Trophoblast cell (in vitro differentiated cells and primary cell): ENCODE results near the gene PXDN.

ENCODE experiments used
- DNase-seq, 2 donors: peaks; one replicate each; pipeline ENCODE4 v3.0.0-alpha.2; 2016
- H2AFZ ChIP-seq: 2 replicates; pipeline ENCODE4 v1.6.1; 2013; ENCODE audit warnings: low read length, moderate library complexity, mild to moderate bottlenecking; ENCODE audit not compliant: insufficient read depth, poor library complexity
- H2AK5ac ChIP-seq: 2 replicates; pipeline ENCODE4 v1.6.1; 2013; ENCODE audit warnings: mild to moderate bottlenecking, low read length
- H2BK120ac ChIP-seq: 2 replicates; pipeline ENCODE4 v1.6.1; 2013; ENCODE audit warnings: low read length, mild to moderate bottlenecking, moderate library complexity; ENCODE audit not compliant: insufficient read depth, poor library complexity
- H2BK12ac ChIP-seq: 2 replicates; pipeline ENCODE4 v1.6.1; 2013; ENCODE audit warnings: mild to moderate bottlenecking, low read length, moderate library complexity
- H2BK5ac ChIP-seq: 2 replicates; pipeline ENCODE4 v1.6.1; 2013; ENCODE audit warnings: low read length, low read depth, moderate library complexity, mild to moderate bottlenecking; ENCODE audit not compliant: poor library complexity
- H3K14ac ChIP-seq: 2 replicates; pipeline ENCODE4 v1.6.1; 2013; ENCODE audit warnings: mild to moderate bottlenecking, low read length
- H3K18ac ChIP-seq: 2 replicates; pipeline ENCODE4 v1.6.1; 2013; ENCODE audit warnings: mild to moderate bottlenecking, low read length
- H3K23ac ChIP-seq: 2 replicates; pipeline ENCODE4 v1.6.1; 2013; ENCODE audit warnings: low read length
- H3K27ac ChIP-seq: 2 replicates; pipeline ENCODE4 v1.5.1; 2013; ENCODE audit warnings: low read depth, mild to moderate bottlenecking, inconsistent platforms, low read length, moderate library complexity
- H3K27me3 ChIP-seq: 2 replicates; pipeline ENCODE4 v1.6.1; 2013; ENCODE audit warnings: inconsistent platforms, mild to moderate bottlenecking, low read length, moderate library complexity; ENCODE audit not compliant: insufficient read depth
- H3K36me3 ChIP-seq, 2 experiments: 1 replicate in 1 of 2; 2 replicates in 1 of 2; pipeline ENCODE4 v1.6.1; 2013; ENCODE audit warnings: low read length in 2 of 2, mild to moderate bottlenecking in 2 of 2, moderate library complexity in 1 of 2; ENCODE audit not compliant: insufficient read depth in 2 of 2, control insufficient read depth in 1 of 2
- H3K4ac ChIP-seq: 2 replicates; pipeline ENCODE4 v1.6.1; 2013; ENCODE audit warnings: low read depth, mild to moderate bottlenecking, low read length, moderate library complexity
- H3K4me1 ChIP-seq, 2 experiments: 1 replicate in 1 of 2; 2 replicates in 1 of 2; pipeline ENCODE4 v1.6.1; 2013; ENCODE audit warnings: low read length in 2 of 2, mild to moderate bottlenecking in 2 of 2, moderate library complexity in 1 of 2; ENCODE audit not compliant: insufficient read depth in 2 of 2, control insufficient read depth in 1 of 2
- H3K4me2 ChIP-seq: 2 replicates; pipeline ENCODE4 v1.6.1; 2013; ENCODE audit warnings: inconsistent platforms, mild to moderate bottlenecking, low read length, moderate library complexity
- H3K4me3 ChIP-seq: 2 replicates; pipeline ENCODE4 v1.5.1; 2013; ENCODE audit warnings: mild to moderate bottlenecking, low read depth, low read length, inconsistent platforms
- H3K79me1 ChIP-seq: one replicate; pipeline ENCODE4 v1.6.1; 2013; ENCODE audit warnings: low read length
- H3K79me2 ChIP-seq: 2 replicates; pipeline ENCODE4 v1.6.1; 2013; ENCODE audit warnings: low read length, mild to moderate bottlenecking; ENCODE audit not compliant: control insufficient read depth, insufficient read depth, poor library complexity
- H3K9ac ChIP-seq: 2 replicates; pipeline ENCODE4 v1.6.1; 2013; ENCODE audit warnings: mild to moderate bottlenecking, low read length
- H3K9me3 ChIP-seq: 2 replicates; pipeline ENCODE4 v1.6.1; 2013; ENCODE audit warnings: low read depth, mild to moderate bottlenecking, control low read depth, inconsistent platforms, low read length; ENCODE audit not compliant: insufficient read depth
- H4K12ac ChIP-seq: 2 replicates; pipeline ENCODE4 v1.6.1; 2013; ENCODE audit warnings: low read depth, mild to moderate bottlenecking, low read length, moderate library complexity
- H4K8ac ChIP-seq: 2 replicates; pipeline ENCODE4 v1.6.1; 2013; ENCODE audit warnings: low read depth, mild to moderate bottlenecking, low read length, moderate library complexity
- H4K91ac ChIP-seq: one replicate; pipeline ENCODE4 v1.6.1; 2013; ENCODE audit warnings: low read depth, mild to moderate bottlenecking, low read length, moderate library complexity
- WGBS: extraction: QIAGEN DNeasy Blood & Tissue Kit; methylation state at CpG from one replicate; pipeline ENCODE4 v1.1.7; 2013; ENCODE audit warnings: missing lambda C conversion rate; ENCODE audit not compliant: insufficient read length, insufficient coverage; ENCODE audit errors: extremely low coverage; 5-methylcytosine and 5-hydroxymethylcytosine counted together

PXDN gene

DNA sequence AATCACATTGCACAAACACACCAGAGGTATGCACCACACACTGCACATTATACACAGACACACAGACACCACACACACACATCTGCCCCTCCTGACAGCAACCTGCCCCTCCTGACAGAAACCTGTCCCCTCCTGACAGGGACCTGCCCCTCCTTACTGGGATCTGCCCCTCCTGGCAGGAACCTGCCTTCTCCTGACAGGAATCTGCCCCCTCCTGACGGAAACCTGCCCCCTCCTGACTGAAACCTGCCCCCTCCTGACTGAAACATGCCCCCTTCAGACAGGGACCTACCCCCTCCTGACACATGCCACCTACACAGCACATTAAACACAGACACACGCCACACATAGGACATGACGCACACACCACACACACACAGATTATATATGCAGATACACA, 88.9 kb downstream of the PXDN start:
- no peak overlapping the region for H4K12ac ChIP-seq
- DNase-seq, result no peak
- no peak overlapping the region for H3K23ac ChIP-seq
- no peak overlapping the region for H2BK12ac ChIP-seq
- peak overlapping the region; percentile 13 for H3K4me3 ChIP-seq
- no peak overlapping the region for H4K91ac ChIP-seq
- H3K9ac ChIP-seq, result no peak overlapping the region
- H2BK120ac ChIP-seq, result no peak overlapping the region
- no peak overlapping the region for H4K8ac ChIP-seq
- WGBS, result no CpG with 5 or more reads among the region's 3 CpGs
- H3K4ac ChIP-seq, result no peak overlapping the region
- no peaks in the 10 kb centered on the region for H3K79me2 ChIP-seq
- peaks cover 15 to 18% of the 10 kb centered on the region in 2 experiments for H3K4me1 ChIP-seq
- H2AFZ ChIP-seq, result no peak overlapping the region
- H3K36me3 ChIP-seq, result peaks cover 40 to 51% of the 10 kb centered on the region in 2 experiments
- H3K79me1 ChIP-seq, result no peaks in the 10 kb centered on the region
- no peak overlapping the region for H2BK5ac ChIP-seq
- H3K27ac ChIP-seq, result no peak overlapping the region
- H3K18ac ChIP-seq, result no peak overlapping the region
- no peak overlapping the region for H3K4me2 ChIP-seq
- H3K14ac ChIP-seq, result no peak overlapping the region
- no peaks in the 10 kb centered on the region for H3K9me3 ChIP-seq
- no peaks in the 10 kb centered on the region for H3K27me3 ChIP-seq
- H2AK5ac ChIP-seq, result no peak overlapping the region

DNA sequence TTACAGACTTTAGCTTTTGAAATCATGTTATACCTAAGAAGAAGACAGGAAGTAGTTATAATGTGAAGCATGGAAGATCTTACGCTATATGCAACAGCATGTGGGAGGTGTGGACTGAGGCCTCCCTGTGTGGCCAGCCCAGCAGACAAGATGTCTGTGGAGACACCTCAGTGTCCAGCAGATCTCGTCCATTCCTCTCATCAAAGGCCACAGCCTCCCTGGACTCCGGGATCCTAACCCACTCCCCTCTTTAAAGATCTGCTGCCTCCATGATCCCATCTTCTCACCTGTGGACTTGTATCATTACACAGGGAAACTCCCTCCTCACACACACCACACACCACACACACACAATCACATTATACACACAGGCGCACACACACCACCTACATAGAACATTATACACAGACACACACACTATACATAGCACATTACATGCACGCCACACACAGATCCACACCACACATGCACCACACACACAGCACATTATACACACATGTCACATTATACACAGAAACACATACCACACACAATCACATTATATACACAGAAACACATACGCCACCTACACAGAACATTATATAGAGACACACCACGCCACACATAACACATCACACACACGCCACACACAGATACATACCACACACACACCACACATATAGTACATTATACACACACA, 89.5 kb downstream of the PXDN start:
- Histone ChIP-seq H2BK120ac (no peak overlapping the region), H4K91ac (no peak overlapping the region), H3K14ac (no peak overlapping the region), H4K8ac (no peak overlapping the region), H3K23ac (no peak overlapping the region), H2AFZ (no peak overlapping the region), H3K79me1 (no peaks in the 10 kb centered on the region), H3K4me1 (peaks cover 15 to 18% of the 10 kb centered on the region in 2 experiments), H2BK5ac (no peak overlapping the region), H3K27me3 (no peaks in the 10 kb centered on the region), H3K4me3 (no peak overlapping the region), H3K36me3 (peaks cover 40 to 51% of the 10 kb centered on the region in 2 experiments), H4K12ac (no peak overlapping the region), H2AK5ac (no peak overlapping the region), H2BK12ac (no peak overlapping the region), H3K4me2 (no peak overlapping the region), H3K79me2 (no peaks in the 10 kb centered on the region), H3K4ac (no peak overlapping the region), H3K27ac (no peak overlapping the region), H3K9ac (no peak overlapping the region), H3K18ac (no peak overlapping the region), H3K9me3 (no peaks in the 10 kb centered on the region)
- 100% methylated on average over 3 of the region's 8 CpGs for WGBS
- peak in 1 of 2 donors; percentile 17 for DNase-seq

DNA sequence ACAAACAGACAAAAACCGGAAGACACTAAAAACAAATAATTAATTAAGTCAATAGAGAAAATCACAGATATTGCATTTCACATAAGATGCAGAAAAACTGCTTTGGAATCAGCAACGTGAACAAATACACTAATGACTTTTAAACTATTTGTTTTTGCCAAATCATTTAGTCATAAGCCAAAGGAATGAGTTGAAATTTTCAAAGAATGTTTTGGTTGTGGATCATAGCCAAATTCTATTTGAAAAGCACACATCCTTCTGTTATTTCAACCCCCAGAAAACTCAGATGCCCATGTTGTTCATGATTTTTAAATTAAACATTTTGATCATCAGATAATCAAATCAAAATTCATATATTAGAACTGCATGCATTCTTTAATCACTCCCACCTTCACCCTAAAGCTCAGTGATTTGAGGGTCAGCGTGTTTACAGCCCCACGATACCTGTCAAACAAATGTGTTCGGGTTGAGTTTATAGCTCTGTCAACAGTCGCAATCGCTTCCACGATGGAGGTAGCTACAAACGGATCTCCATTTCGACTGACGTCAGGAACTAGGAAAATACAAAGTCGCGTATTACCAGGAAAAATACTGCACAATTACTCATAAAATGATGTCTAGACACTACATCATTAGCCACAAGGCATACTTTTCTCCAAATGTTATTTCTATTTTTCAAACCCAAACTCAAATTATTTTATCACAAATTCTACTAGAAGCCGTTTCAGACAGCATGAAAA, 90.2 kb downstream of the PXDN start:
- Histone ChIP-seq H3K27me3 (no peaks in the 10 kb centered on the region), H3K4me3 (no peak overlapping the region), H3K23ac (no peak overlapping the region), H4K8ac (no peak overlapping the region), H3K79me1 (no peaks in the 10 kb centered on the region), H3K79me2 (no peaks in the 10 kb centered on the region), H2BK12ac (no peak overlapping the region), H3K4me2 (no peak overlapping the region), H2AFZ (no peak overlapping the region), H2BK5ac (no peak overlapping the region), H3K9me3 (peaks cover 1% of the 10 kb centered on the region), H2BK120ac (no peak overlapping the region), H3K9ac (no peak overlapping the region), H4K91ac (no peak overlapping the region), H4K12ac (no peak overlapping the region), H3K18ac (no peak overlapping the region), H3K4me1 (peaks cover 15 to 18% of the 10 kb centered on the region in 2 experiments), H3K14ac (no peak overlapping the region), H3K27ac (no peak overlapping the region), H2AK5ac (no peak overlapping the region), H3K36me3 (peaks cover 45 to 56% of the 10 kb centered on the region in 2 experiments), H3K4ac (no peak overlapping the region)
- whole genome bisulfite sequencing, result 100% methylated on average over 1 of the region's 14 CpGs
- peak in 1 of 2 donors; percentile 46 for DNase-seq

DNA sequence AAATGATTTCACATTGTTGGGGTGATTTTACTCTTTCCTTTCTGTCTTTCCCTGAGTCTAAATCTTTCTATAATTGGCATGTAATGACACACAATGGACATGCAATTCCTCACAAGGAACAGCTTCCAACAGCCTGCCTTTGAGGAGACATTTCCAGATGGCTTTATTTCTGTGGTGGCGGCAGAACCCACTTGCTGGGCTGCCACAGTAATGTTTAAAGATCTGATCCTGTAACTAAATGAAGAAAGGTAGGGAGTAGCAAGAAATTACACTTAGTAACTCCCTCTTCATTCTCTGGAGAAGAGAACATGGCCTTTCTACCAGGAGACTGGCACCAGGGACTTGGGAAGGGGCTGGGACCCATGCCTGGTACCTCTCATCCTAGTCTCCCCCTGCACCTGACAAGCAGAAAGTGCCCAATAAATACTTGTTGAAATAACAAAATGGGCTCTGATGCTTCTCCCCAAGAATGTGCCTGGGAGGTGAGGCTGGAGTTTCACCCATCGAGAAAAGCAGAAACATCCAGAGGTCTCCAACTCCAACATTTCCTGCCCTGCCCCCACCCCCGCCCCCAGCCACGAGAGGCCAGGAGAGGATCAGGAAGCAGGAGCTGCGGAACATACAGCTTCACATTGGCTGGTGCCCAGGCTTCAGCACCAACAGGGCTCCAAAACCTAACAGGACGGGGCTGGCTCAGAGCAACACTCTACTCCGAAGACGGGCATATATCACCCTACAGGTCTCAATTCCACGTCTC, 92.1 kb downstream of the PXDN start:
- Histone ChIP-seq H3K14ac (no peak overlapping the region), H4K8ac (no peak overlapping the region), H3K4ac (no peak overlapping the region), H3K18ac (no peak overlapping the region), H2AK5ac (no peak overlapping the region), H4K91ac (no peak overlapping the region), H3K27ac (no peak overlapping the region), H3K79me1 (no peaks in the 10 kb centered on the region), H3K27me3 (no peaks in the 10 kb centered on the region), H3K23ac (no peak overlapping the region), H4K12ac (no peak overlapping the region), H3K4me2 (no peak overlapping the region), H3K9me3 (peaks cover 7% of the 10 kb centered on the region), H2BK5ac (no peak overlapping the region), H2AFZ (no peak overlapping the region), H3K4me3 (no peak overlapping the region), H2BK12ac (no peak overlapping the region), H3K4me1 (peaks cover 6 to 7% of the 10 kb centered on the region in 2 experiments), H3K9ac (no peak overlapping the region), H2BK120ac (no peak overlapping the region), H3K36me3 (peaks cover 56 to 67% of the 10 kb centered on the region in 2 experiments), H3K79me2 (no peaks in the 10 kb centered on the region)
- DNase-seq, result no peak
- WGBS, result no CpG with 5 or more reads among the region's 9 CpGs
